ENCODE data around the gene CYRIA.

DNA sequence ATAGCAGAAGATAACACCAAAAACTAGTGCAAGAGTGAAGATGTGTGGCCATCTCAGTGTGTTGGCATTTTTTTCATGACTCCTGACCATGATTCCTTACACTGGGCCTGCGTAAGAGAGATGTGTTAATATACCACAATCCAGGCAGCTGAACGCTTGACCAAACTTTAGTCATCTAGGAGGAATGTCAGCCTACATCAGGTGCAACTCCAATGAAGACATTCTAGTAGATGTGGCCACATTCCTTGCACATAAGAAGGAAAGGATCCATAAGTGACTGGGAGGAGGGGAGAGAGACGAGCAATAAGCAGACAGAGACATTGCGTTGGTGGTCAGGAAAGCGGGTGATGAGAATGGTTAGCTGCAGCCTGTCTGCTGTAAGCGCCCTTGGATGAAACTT is 42.6 kb downstream of the CYRIA start:
- TF ChIP-seq EZH2 (IDR thresholded peaks at IDR 0.05; ENCODE audit: borderline replicate concordance), result no peak
- TF ChIP-seq, protein P1, sequence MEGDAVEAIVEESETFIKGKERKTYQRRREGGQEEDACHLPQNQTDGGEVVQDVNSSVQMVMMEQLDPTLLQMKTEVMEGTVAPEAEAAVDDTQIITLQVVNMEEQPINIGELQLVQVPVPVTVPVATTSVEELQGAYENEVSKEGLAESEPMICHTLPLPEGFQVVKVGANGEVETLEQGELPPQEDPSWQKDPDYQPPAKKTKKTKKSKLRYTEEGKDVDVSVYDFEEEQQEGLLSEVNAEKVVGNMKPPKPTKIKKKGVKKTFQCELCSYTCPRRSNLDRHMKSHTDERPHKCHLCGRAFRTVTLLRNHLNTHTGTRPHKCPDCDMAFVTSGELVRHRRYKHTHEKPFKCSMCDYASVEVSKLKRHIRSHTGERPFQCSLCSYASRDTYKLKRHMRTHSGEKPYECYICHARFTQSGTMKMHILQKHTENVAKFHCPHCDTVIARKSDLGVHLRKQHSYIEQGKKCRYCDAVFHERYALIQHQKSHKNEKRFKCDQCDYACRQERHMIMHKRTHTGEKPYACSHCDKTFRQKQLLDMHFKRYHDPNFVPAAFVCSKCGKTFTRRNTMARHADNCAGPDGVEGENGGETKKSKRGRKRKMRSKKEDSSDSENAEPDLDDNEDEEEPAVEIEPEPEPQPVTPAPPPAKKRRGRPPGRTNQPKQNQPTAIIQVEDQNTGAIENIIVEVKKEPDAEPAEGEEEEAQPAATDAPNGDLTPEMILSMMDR (IDR thresholded peaks at IDR 0.05; ENCODE audit: poor library complexity), result no peak
- no peak for TF ChIP-seq EZH2phosphoT487 (IDR thresholded peaks at IDR 0.05; ENCODE audit: low read depth, severe bottlenecking, unreplicated experiment)
